Neural cell (in vitro differentiated cells): ENCODE measurements around the gene ITPRIP. TPM values are rescaled to one million over a fixed set of nuclear protein-coding genes. Genes with fewer than 3 reads are reported as not detected.

ENCODE experiments used
- H2AFZ ChIP-seq: fragments of 200-600, 300-800 bp; sonication (generic), shearing (Covaris generic); 2 replicates; pipeline ENCODE4 v1.6.0; 2014; ENCODE audit warnings: low read depth, mild to moderate bottlenecking, antibody characterized with exemption, low read length, moderate library complexity
- H3F3A ChIP-seq: fragments of 200-600 bp; shearing (Covaris generic); 2 replicates; pipeline ENCODE4 v1.6.1; 2016; ENCODE audit warnings: mild to moderate bottlenecking, moderate library complexity, mixed read lengths, antibody characterized with exemption, low read length; ENCODE audit not compliant: insufficient read depth, poor library complexity, severe bottlenecking
- H3K27ac ChIP-seq: fragments of 200-600, 300-800 bp; sonication (generic), shearing (Covaris generic); 2 replicates; pipeline ENCODE4 v1.5.1; 2014; ENCODE audit warnings: mild to moderate bottlenecking, low read length, moderate library complexity
- H3K27me3 ChIP-seq: fragments of 300-800, 200-600 bp; sonication (generic), shearing (Covaris generic); 2 replicates; pipeline ENCODE4 v1.6.0; 2014; ENCODE audit warnings: mild to moderate bottlenecking, low read depth, low read length, moderate library complexity; ENCODE audit not compliant: insufficient read depth
- H3K36me3 ChIP-seq: fragments of 300-800, 200-600 bp; sonication (generic), shearing (Covaris generic); 2 replicates; pipeline ENCODE4 v1.5.1; 2014; ENCODE audit warnings: mild to moderate bottlenecking, antibody characterized with exemption, low read length, moderate library complexity; ENCODE audit not compliant: insufficient read depth
- H3K4me2 ChIP-seq: fragments of 300-800, 200-600 bp; sonication (generic), shearing (Covaris generic); 2 replicates; pipeline ENCODE4 v1.6.0; 2014; ENCODE audit warnings: mild to moderate bottlenecking, low read length
- H3K4me3 ChIP-seq: fragments of 300-800, 200-600 bp; sonication (generic), shearing (Covaris generic); 2 replicates; pipeline ENCODE4 v1.5.1; 2014; ENCODE audit warnings: mild to moderate bottlenecking, low read length, moderate library complexity
- H3K79me2 ChIP-seq: fragments of 200-600 bp; shearing (Covaris generic); replicated peaks from 2 replicates; pipeline ENCODE4 v1.6.0; 2014; ENCODE audit warnings: mild to moderate bottlenecking, low read length, moderate library complexity; ENCODE audit not compliant: insufficient read depth
- H3K9ac ChIP-seq: fragments of 300-800, 200-600 bp; sonication (generic), shearing (Covaris generic); 2 replicates; pipeline ENCODE4 v1.6.1; 2016; ENCODE audit warnings: mild to moderate bottlenecking, low read length, mixed read lengths
- H3K9me2 ChIP-seq: fragments of 200-600 bp; shearing (Covaris generic); 2 replicates; pipeline ENCODE4 v1.6.1; 2016; ENCODE audit warnings: mild to moderate bottlenecking, low read length, mixed read lengths; ENCODE audit not compliant: insufficient read depth
- H3K9me3 ChIP-seq: fragments of 200-600, 300-800 bp; sonication (generic), shearing (Covaris generic); 2 replicates; pipeline ENCODE4 v1.6.1; 2016; ENCODE audit warnings: mild to moderate bottlenecking, mixed run types, low read length, moderate library complexity, mixed read lengths
- H4K20me1 ChIP-seq: fragments of 200-600 bp; shearing (Covaris generic); 2 replicates; pipeline ENCODE4 v1.6.1; 2016; ENCODE audit warnings: mild to moderate bottlenecking, mixed run types; ENCODE audit not compliant: insufficient read depth
- CTCF ChIP-seq: fragments of 450-650 bp; IDR thresholded peaks from 2 replicates; pipeline ENCODE4 v1.5.1; 2014; ENCODE audit warnings: antibody characterized with exemption, mild to moderate bottlenecking, moderate library complexity; ENCODE audit not compliant: poor library complexity, severe bottlenecking
- EP300 ChIP-seq: fragments of 450-650 bp; conservative IDR thresholded peaks from 2 replicates; pipeline ENCODE4 v1.6.1; 2014; ENCODE audit warnings: antibody characterized with exemption, mild to moderate bottlenecking, moderate library complexity; ENCODE audit not compliant: poor library complexity, severe bottlenecking
- EZH2 ChIP-seq: fragments of 200-600, 300-800 bp; shearing (Covaris generic), sonication (generic); IDR thresholded peaks from 2 replicates; pipeline ENCODE4 v1.6.1; 2014; ENCODE audit warnings: antibody characterized with exemption, low read length, borderline replicate concordance, mild to moderate bottlenecking; ENCODE audit not compliant: insufficient read depth, poor library complexity, severe bottlenecking
- MXI1 ChIP-seq: fragments of 450-650 bp; conservative IDR thresholded peaks from 2 replicates; pipeline ENCODE4 v1.6.1; 2014; ENCODE audit warnings: antibody characterized with exemption, mild to moderate bottlenecking; ENCODE audit not compliant: poor library complexity, severe bottlenecking
- POLR2AphosphoS5 ChIP-seq: IDR thresholded peaks from 2 replicates; pipeline ENCODE4 v1.6.1; 2012
- RAD21 ChIP-seq: fragments of 450-650 bp; conservative IDR thresholded peaks from 2 replicates; pipeline ENCODE4 v1.6.1; 2014; ENCODE audit warnings: antibody characterized with exemption, mild to moderate bottlenecking, moderate library complexity
- SMC3 ChIP-seq: fragments of 450-650 bp; conservative IDR thresholded peaks from 2 replicates; pipeline ENCODE4 v1.6.1; 2014; ENCODE audit warnings: antibody characterized with exemption, mild to moderate bottlenecking, moderate library complexity; ENCODE audit not compliant: poor library complexity
- TAF1 ChIP-seq: IDR thresholded peaks from 2 replicates; pipeline ENCODE4 v1.6.1; 2012; ENCODE audit warnings: low read depth
- polyA plus RNA-seq: library from polyadenylated mRNA; depleted of rRNA; stranded (reverse); fragments of >200 nt; gene quantifications from 2 replicates; pipeline ENCODE4 v1.2.3, GENCODE V29; 2014
- TF ChIP-seq, protein P1 (sequence below): IDR thresholded peaks from 2 replicates; pipeline ENCODE4 v1.6.1; 2012; ENCODE audit warnings: borderline replicate concordance

The ITPRIP gene
- polyA plus RNA-seq, 1 donor from 2014 or later = 1.5 TPM

- H3K4me3 ChIP-seq = peak overlapping the region; percentile 64
Measured at GRCh38 chr10:104328896-104329710, 9.2 kb downstream of the ITPRIP start.

DNA sequence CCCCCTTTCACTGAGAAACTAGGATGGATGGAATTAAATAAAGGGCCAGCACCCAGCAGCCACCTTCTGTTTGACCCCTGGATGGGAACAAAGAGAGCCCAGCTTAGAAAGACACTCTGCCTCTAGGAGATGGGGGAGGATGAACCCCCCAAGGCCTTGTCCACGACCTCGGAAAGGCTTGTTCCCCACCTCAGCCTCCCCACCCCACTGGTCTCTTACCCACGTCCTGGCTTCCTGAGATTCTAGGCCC is 9.7 kb downstream of the ITPRIP start:
- Histone ChIP-seq H3F3A (no peaks in the 10 kb centered on the region), H3K9me3 (no peaks in the 10 kb centered on the region), H4K20me1 (no peaks in the 10 kb centered on the region), H2AFZ (peak overlapping the region; percentile 71), H3K27ac (peak overlapping the region; percentile 77), H3K9ac (peak overlapping the region; percentile 73), H3K27me3 (peaks cover 6% of the 10 kb centered on the region), H3K4me3 (peak overlapping the region; percentile 64), H3K36me3 (no peaks in the 10 kb centered on the region), H3K9me2 (no peaks in the 10 kb centered on the region), H3K79me2 (peaks cover 19% of the 10 kb centered on the region), H3K4me2 (peak overlapping the region; percentile 66)
- TF ChIP-seq RAD21 (no peak), EZH2 (no peak), CTCF (no peak), MXI1 (no peak), TAF1 (no peak), EP300 (no peak), POLR2AphosphoS5 (no peak)
- TF ChIP-seq, protein P1, sequence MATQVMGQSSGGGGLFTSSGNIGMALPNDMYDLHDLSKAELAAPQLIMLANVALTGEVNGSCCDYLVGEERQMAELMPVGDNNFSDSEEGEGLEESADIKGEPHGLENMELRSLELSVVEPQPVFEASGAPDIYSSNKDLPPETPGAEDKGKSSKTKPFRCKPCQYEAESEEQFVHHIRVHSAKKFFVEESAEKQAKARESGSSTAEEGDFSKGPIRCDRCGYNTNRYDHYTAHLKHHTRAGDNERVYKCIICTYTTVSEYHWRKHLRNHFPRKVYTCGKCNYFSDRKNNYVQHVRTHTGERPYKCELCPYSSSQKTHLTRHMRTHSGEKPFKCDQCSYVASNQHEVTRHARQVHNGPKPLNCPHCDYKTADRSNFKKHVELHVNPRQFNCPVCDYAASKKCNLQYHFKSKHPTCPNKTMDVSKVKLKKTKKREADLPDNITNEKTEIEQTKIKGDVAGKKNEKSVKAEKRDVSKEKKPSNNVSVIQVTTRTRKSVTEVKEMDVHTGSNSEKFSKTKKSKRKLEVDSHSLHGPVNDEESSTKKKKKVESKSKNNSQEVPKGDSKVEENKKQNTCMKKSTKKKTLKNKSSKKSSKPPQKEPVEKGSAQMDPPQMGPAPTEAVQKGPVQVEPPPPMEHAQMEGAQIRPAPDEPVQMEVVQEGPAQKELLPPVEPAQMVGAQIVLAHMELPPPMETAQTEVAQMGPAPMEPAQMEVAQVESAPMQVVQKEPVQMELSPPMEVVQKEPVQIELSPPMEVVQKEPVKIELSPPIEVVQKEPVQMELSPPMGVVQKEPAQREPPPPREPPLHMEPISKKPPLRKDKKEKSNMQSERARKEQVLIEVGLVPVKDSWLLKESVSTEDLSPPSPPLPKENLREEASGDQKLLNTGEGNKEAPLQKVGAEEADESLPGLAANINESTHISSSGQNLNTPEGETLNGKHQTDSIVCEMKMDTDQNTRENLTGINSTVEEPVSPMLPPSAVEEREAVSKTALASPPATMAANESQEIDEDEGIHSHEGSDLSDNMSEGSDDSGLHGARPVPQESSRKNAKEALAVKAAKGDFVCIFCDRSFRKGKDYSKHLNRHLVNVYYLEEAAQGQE = no peak

More at GRCh38 chr10:104328896-104329710, 9.2 kb downstream of the ITPRIP start:
- no peaks in the 10 kb centered on the region for H3K9me3 ChIP-seq
- peaks cover 19% of the 10 kb centered on the region for H3K79me2 ChIP-seq
- no peaks in the 10 kb centered on the region for H4K20me1 ChIP-seq
- peak overlapping the region; percentile 66 for H3K4me2 ChIP-seq
- H3K9ac ChIP-seq = peak overlapping the region; percentile 73
- peaks cover 8% of the 10 kb centered on the region for H3K27me3 ChIP-seq
- no peaks in the 10 kb centered on the region for H3K36me3 ChIP-seq
- H3K9me2 ChIP-seq = no peaks in the 10 kb centered on the region
- TF ChIP-seq CTCF (no peak), TAF1 (peak; percentile 66), POLR2AphosphoS5 (peak; percentile 60), EZH2 (no peak), EP300 (peak; percentile 34), SMC3 (no peak), RAD21 (no peak)
- TF ChIP-seq, protein P1 = no peak
- H2AFZ ChIP-seq = peak overlapping the region; percentile 71
- peak overlapping the region; percentile 77 for H3K27ac ChIP-seq
- H3F3A ChIP-seq = no peaks in the 10 kb centered on the region
